PFSK-1 (cell line): ENCODE results near the gene UNC5C.

Experiments
- POLR2AphosphoS5 ChIP-seq: IDR thresholded peaks from 2 replicates; pipeline ENCODE4 v1.6.1; 2012; ENCODE audit warnings: low read depth, mild to moderate bottlenecking, control low read depth, low read length, moderate library complexity
- REST ChIP-seq, 2 experiments: IDR thresholded peaks; 2 replicates each; pipeline versions ENCODE4 v1.6.1 to v1.8.0; 2011 to 2012; ENCODE audit warnings: low read depth in 2 of 2, low read length in 2 of 2, control low read depth in 1 of 2, inconsistent platforms in 1 of 2, mild to moderate bottlenecking in 1 of 2, moderate library complexity in 1 of 2; ENCODE audit not compliant: insufficient read depth in 1 of 2
- SIN3A ChIP-seq: IDR thresholded peaks from 2 replicates; pipeline ENCODE4 v1.6.1; 2012; ENCODE audit warnings: mild to moderate bottlenecking, low read length, moderate library complexity, borderline replicate concordance; ENCODE audit not compliant: insufficient read depth
- TAF1 ChIP-seq: IDR thresholded peaks from 2 replicates; pipeline ENCODE4 v1.6.1; 2012; ENCODE audit warnings: low read length, control low read depth, borderline replicate concordance; ENCODE audit not compliant: insufficient read depth

DNA sequence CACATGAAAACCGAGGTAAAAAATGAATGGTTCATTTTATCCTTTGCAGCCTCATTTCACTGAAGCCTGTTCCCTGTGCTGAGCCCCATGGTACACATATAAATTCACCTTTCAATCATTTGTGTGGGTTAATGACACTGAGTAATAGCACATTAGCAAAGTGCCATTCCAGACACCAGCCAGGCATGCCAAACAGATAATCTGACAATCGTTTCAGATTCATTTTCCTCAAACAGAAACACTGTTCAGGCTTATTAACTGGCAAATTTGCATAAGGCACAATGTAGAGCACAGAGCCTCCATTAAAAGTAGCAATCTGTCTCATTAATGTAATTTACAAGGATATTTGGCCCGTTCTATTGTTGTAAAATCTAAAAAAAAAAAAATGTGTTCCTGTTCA, 76.2 kb downstream of the UNC5C start:
- TF ChIP-seq TAF1 = no peak
- TF ChIP-seq SIN3A = no peak
- no peak for TF ChIP-seq POLR2AphosphoS5
- TF ChIP-seq REST (IDR thresholded peaks at IDR 0.05; ENCODE audit: insufficient read depth in 1 of 2, low read depth in 2 of 2, low read length in 2 of 2) = no peak
